Measurements from ENCODE around the gene COL20A1. TPM values are rescaled to one million over a fixed set of nuclear protein-coding genes. Genes with fewer than 3 reads are reported as not detected.

COL20A1 gene
- total RNA-seq, 1 experiment from 2014 or later = 2.3 TPM

DNA sequence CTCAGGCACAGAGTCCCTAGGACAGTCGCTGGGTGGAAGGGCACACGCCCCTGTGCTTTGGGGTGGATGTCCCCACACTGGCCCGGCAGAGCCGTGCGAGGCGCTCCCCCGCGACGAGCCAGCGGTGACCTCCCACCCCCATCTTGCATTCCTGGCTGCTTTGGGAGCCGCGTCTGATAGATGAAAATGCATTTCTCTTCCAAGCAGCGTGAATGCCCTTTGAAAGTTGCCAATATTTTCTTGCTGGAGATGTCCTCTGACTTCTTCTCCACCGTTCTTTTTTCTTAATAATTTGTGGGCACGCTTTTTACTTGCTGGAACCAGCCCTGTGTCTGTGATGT is 29.9 kb downstream of the COL20A1 start:
- Histone ChIP-seq H2AK5ac (ENCODE audit: insufficient read length, low read length) (no peak overlapping the region), H4K8ac (replicated peaks; ENCODE audit: insufficient read length, low read depth, low read length) (no peak overlapping the region), H2BK15ac (ENCODE audit: low read depth, low read length) (no peak overlapping the region), H4K20me1 (ENCODE audit: control insufficient read depth, insufficient read depth, insufficient read length) (no peaks in the 10 kb centered on the region), H3T11ph (ENCODE audit: low read length) (no peak overlapping the region), H3K23me2 (ENCODE audit: insufficient read length, low read depth, low read length, poor library complexity, severe bottlenecking) (no peaks in the 10 kb centered on the region), H3K4me2 (ENCODE audit: insufficient read depth, insufficient read length, low read length) (no peak overlapping the region), H3K23ac (ENCODE audit: insufficient read length, low read depth, low read length) (no peak overlapping the region), H3K4me1 (ENCODE audit: insufficient read depth, low read length) (no peaks in the 10 kb centered on the region), H2AFZ (ENCODE audit: low read length) (no peak overlapping the region), H4K91ac (ENCODE audit: insufficient read length, low read depth, low read length) (no peak overlapping the region), H3K79me1 (ENCODE audit: insufficient read depth, low read depth, low read length, poor library complexity, severe bottlenecking) (no peaks in the 10 kb centered on the region), H3K4ac (ENCODE audit: low read depth, low read length) (no peak overlapping the region), H3K27me3 (ENCODE audit: insufficient read depth, low read length) (no peaks in the 10 kb centered on the region), H3K18ac (ENCODE audit: insufficient read length, low read depth, low read length) (no peak overlapping the region), H3K9me3 (ENCODE audit: control insufficient read depth, low read depth, low read length) (no peaks in the 10 kb centered on the region), H4K5ac (ENCODE audit: insufficient read length, low read depth, low read length) (no peak overlapping the region), H3K9ac (ENCODE audit: extremely low read depth, insufficient read length, low read length) (no peak overlapping the region), H3K14ac (ENCODE audit: insufficient read depth, low read length) (no peak overlapping the region), H2BK20ac (ENCODE audit: low read depth, low read length, poor library complexity, severe bottlenecking) (no peak overlapping the region), H2BK5ac (ENCODE audit: insufficient read length, low read length) (no peak overlapping the region), H2BK120ac (ENCODE audit: low read depth, low read length, poor library complexity, severe bottlenecking) (no peak overlapping the region), H3K79me2 (ENCODE audit: insufficient read depth, low read length) (no peaks in the 10 kb centered on the region), H2BK12ac (ENCODE audit: insufficient read length, low read depth, low read length) (no peak overlapping the region), H3K27ac (ENCODE audit: insufficient read length, low read depth, low read length) (no peak overlapping the region), H3K56ac (ENCODE audit: insufficient read length, low read depth, low read length) (no peak overlapping the region)
- no CpG with 5 or more reads among the region's 15 CpGs for WGBS (ENCODE audit: extremely low coverage, insufficient read length, low lambda C conversion rate)
- H3K27ac Mint-ChIP-seq = no peak overlapping the region
- TF ChIP-seq, protein P1, sequence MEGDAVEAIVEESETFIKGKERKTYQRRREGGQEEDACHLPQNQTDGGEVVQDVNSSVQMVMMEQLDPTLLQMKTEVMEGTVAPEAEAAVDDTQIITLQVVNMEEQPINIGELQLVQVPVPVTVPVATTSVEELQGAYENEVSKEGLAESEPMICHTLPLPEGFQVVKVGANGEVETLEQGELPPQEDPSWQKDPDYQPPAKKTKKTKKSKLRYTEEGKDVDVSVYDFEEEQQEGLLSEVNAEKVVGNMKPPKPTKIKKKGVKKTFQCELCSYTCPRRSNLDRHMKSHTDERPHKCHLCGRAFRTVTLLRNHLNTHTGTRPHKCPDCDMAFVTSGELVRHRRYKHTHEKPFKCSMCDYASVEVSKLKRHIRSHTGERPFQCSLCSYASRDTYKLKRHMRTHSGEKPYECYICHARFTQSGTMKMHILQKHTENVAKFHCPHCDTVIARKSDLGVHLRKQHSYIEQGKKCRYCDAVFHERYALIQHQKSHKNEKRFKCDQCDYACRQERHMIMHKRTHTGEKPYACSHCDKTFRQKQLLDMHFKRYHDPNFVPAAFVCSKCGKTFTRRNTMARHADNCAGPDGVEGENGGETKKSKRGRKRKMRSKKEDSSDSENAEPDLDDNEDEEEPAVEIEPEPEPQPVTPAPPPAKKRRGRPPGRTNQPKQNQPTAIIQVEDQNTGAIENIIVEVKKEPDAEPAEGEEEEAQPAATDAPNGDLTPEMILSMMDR (conservative IDR thresholded peaks at IDR 0.05) = no peak
- DNase-seq = no peak
- no peaks in the 10 kb centered on the region for H3K36me3 Mint-ChIP-seq (ENCODE audit: insufficient read depth in 1 of 3, low read depth in 3 of 3)
- no peaks in the 10 kb centered on the region for H3K9me3 Mint-ChIP-seq
- peaks cover 0 to 10% of the 10 kb centered on the region in 2 experiments; a peak in 2 of 4 replicates for H3K4me1 Mint-ChIP-seq
- H3K27me3 Mint-ChIP-seq (ENCODE audit: low read depth) = peaks cover 6% of the 10 kb centered on the region
- no peak overlapping the region for H3K4me3 Mint-ChIP-seq

Data from H9 (cell line).